AG09309 (cell line): ENCODE measurements around the gene PRKN.

Experiments
- DNase-seq: peaks from one replicate; pipeline ENCODE4 v3.0.0-alpha.2; 2010; ENCODE audit warnings: low read depth
- H3K4me3 ChIP-seq: 2 replicates; pipeline ENCODE4 v1.5.1; 2011; ENCODE audit warnings: mild to moderate bottlenecking, low read depth, low read length, moderate library complexity; ENCODE audit not compliant: control insufficient read depth
- TF ChIP-seq, protein P1 (sequence below): IDR thresholded peaks from 2 replicates; pipeline ENCODE4 v1.5.1; 2011; ENCODE audit warnings: mild to moderate bottlenecking, low read depth, low read length, inconsistent platforms; ENCODE audit not compliant: insufficient read depth, control insufficient read depth; ENCODE audit errors: missing control alignments

The PRKN gene

DNA sequence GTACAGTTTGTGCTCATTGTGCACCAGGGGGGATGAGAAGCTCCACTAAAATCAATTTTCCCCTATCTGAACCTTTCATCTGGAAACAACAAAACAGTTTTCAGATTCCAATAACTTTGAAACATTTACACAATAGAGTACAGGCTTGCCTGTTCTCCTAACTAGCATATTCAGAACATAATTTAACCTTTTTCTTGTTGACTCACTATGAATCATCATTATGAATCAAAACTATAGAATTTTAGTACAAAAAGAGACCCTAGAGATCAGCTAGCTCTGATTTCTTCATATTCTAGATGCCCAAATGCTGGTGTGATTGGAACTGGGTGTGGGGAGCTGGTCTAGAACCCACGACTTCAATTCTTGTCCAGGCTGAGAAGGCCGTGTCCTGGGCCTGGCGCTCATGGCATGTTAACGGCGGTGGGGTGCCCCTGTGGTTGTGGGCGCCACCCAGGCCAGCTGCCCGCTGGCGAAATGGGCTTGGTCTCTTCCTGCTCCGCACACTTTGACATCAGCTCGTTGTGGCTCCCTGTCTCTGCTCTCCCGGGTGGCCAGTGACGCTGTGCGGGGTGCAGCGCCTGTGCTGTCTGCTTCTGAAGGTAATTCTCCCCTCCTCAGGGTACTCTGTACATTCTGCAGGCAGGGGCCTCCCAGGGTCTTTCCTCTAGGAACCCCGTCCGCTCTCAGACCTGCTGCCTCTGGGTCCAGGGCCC lies 1423.8 kb downstream of the PRKN start:
- TF ChIP-seq, protein P1, sequence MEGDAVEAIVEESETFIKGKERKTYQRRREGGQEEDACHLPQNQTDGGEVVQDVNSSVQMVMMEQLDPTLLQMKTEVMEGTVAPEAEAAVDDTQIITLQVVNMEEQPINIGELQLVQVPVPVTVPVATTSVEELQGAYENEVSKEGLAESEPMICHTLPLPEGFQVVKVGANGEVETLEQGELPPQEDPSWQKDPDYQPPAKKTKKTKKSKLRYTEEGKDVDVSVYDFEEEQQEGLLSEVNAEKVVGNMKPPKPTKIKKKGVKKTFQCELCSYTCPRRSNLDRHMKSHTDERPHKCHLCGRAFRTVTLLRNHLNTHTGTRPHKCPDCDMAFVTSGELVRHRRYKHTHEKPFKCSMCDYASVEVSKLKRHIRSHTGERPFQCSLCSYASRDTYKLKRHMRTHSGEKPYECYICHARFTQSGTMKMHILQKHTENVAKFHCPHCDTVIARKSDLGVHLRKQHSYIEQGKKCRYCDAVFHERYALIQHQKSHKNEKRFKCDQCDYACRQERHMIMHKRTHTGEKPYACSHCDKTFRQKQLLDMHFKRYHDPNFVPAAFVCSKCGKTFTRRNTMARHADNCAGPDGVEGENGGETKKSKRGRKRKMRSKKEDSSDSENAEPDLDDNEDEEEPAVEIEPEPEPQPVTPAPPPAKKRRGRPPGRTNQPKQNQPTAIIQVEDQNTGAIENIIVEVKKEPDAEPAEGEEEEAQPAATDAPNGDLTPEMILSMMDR, result no peak
- H3K4me3 ChIP-seq, result no peak overlapping the region

DNA sequence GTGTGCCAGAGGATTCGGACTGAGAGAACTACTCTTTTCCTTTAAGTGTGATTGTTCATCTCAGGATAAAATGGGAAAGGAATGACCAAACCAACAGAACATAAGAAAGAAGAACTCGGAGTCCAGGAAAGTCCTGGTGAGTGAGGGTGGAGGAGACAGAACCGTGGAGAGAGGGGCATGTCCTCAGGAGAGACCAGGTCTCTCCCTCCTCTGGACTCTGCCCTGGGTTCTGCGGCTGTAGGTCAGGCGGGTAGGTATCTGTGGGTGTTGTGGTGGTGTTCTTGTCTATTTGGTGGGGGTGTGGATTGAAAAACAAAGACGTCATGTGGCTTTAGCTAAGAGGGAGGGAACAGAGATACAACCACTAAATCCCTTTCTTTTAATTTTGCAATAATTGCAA lies 1424.6 kb downstream of the PRKN start:
- TF ChIP-seq, protein P1, result no peak
- no peak for DNase-seq
- H3K4me3 ChIP-seq, result no peak overlapping the region

More for the DNA sequence above, 1423.8 kb downstream of the PRKN start:
- DNase-seq, result no peak

DNA sequence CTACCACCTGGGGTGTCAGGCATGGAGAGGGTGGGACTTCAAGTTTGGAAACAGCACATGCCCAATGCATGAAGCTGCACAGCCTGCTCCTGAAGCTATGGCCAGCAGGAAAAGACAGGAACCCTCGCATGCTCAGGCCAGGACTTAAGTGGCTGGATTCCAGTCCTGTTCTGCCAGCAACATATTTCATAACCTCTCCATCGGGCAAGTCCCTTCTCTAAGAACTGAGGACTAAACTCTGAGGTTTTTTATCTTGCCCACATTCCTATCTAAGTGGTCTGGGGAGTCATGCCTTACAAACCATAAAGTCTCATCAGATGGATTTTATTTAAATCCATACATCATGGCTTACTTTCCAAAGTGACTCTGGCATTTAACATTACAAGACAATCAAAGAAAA lies 1426.2 kb downstream of the PRKN start:
- peak; percentile 84 for DNase-seq
- TF ChIP-seq, protein P1, result no peak
- H3K4me3 ChIP-seq, result no peak overlapping the region

DNA sequence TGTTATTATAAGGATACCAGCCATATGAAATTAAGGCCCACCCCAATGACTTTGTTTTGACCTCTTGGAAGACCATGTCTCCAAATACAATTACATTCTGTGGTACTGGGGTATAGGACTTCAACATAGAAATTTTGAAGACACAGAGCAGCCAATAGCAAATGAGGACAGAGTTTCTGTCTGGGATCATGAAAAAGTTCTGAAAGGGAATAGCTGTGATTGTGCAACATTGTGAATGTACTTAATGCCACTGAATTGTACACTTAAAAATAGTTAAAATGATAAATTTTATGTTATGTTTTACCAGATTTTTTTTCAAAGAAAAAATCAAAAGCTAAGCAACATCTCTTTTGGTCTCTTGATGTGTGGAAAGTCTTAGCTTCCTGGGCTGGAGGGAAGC lies 1426.7 kb downstream of the PRKN start:
- DNase-seq, result no peak
- H3K4me3 ChIP-seq, result no peak overlapping the region
- TF ChIP-seq, protein P1, result no peak

DNA sequence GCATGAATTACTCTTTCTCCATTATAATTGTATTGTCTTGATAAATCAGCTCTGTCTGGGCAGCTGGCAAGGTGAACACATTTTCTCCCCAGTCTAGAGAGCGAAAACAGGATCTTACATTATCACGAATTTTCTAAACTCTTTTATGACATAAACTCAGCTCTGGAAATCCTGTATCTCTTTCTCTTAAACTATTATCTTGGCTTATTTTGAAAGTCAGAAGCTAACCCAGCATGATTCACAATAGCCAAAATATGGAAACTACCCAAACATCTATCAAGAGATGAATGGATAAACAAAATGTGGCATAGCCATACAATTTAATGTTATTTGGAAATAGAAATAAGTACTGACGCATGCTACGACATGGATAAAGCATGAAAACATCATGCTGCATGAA lies 1427.8 kb downstream of the PRKN start:
- TF ChIP-seq, protein P1, result no peak
- DNase-seq, result no peak

More for the DNA sequence above, 1427.8 kb downstream of the PRKN start:
- no peak overlapping the region for H3K4me3 ChIP-seq
